Naive thymus-derived CD4-positive, alpha-beta T cell (primary cell): ENCODE results near the gene ANO9. TPM values are rescaled to one million over a fixed set of nuclear protein-coding genes. Genes with fewer than 3 reads are reported as not detected.
A peak's percentile ranks its signal among the peaks of the same experiment; 100 is the strongest.
"Not testable (repeated sequence)": the region's sequence is repeated elsewhere in the genome, so short reads cannot be mapped to it uniquely, and the experiment has no call there.

Source experiments
- ATAC-seq: fragments of 150-1000 bp; cut with Tn5 transposase; 2 replicates; pipeline ENCODE4 v1.10.0; 2021; ENCODE audit warnings: mild to moderate bottlenecking, moderate library complexity
- CTCF ChIA-PET: fragments of 350-600 bp; sonication (Branson Sonifier 250); formaldehyde crosslinking; loops from one replicate; lab custom pipeline; 2021; ENCODE audit warnings: antibody characterized with exemption; lab: Charles Lee
- POLR2A ChIA-PET: fragments of 350-600 bp; sonication (Branson Sonifier 250); formaldehyde crosslinking; loops from one replicate; lab custom pipeline; 2021; ENCODE audit warnings: antibody characterized with exemption, inconsistent platforms; lab: Charles Lee
- DNase-seq, 9 donors: peaks; one replicate each; pipeline versions ENCODE4 v3.0.0 to v3.0.0-alpha.2; 2020 to 2022; ENCODE audit warnings: mixed read lengths in 1 of 9
- H3K27ac ChIP-seq: one replicate; pipeline ENCODE4 v1.7.0; 2013; ENCODE audit warnings: mild to moderate bottlenecking, low read depth, low read length, moderate library complexity
- H3K27me3 ChIP-seq, 2 donors: one replicate each; pipeline ENCODE4 v1.7.0; 2013; ENCODE audit warnings: low read length in 2 of 2, mild to moderate bottlenecking in 2 of 2, moderate library complexity in 2 of 2; ENCODE audit not compliant: control insufficient read depth in 2 of 2, insufficient read depth in 2 of 2
- H3K36me3 ChIP-seq, 3 experiments: 1 replicate in 2 of 3; 2 replicates in 1 of 3; pipeline ENCODE4 v1.7.0; 2013; ENCODE audit warnings: low read length in 3 of 3, mild to moderate bottlenecking in 3 of 3, moderate library complexity in 1 of 3; ENCODE audit not compliant: insufficient read depth in 3 of 3, control insufficient read depth in 2 of 3
- H3K4me1 ChIP-seq, 2 donors: one replicate each; pipeline ENCODE4 v1.7.0; 2013; ENCODE audit warnings: low read length in 2 of 2, mild to moderate bottlenecking in 2 of 2, moderate library complexity in 1 of 2; ENCODE audit not compliant: control insufficient read depth in 2 of 2, insufficient read depth in 2 of 2
- H3K4me3 ChIP-seq: 2 replicates; pipeline ENCODE4 v1.7.0; 2013; ENCODE audit warnings: mild to moderate bottlenecking, low read length
- H3K9me3 ChIP-seq, 3 experiments: 1 replicate in 2 of 3; 2 replicates in 1 of 3; pipeline ENCODE4 v1.7.0; 2013; ENCODE audit warnings: low read length in 3 of 3; ENCODE audit not compliant: control insufficient read depth in 2 of 3
- H3K27ac Mint-ChIP-seq, 9 donors: one replicate each; pipeline ENCODE4 v1.8.0; 2020 to 2022; ENCODE audit warnings: mixed read lengths in 9 of 9, mild to moderate bottlenecking in 8 of 9, moderate library complexity in 5 of 9, inconsistent platforms in 2 of 9
- H3K27me3 Mint-ChIP-seq, 5 donors: one replicate each; pipeline ENCODE4 v1.8.0; 2021 to 2022; ENCODE audit warnings: mixed read lengths in 5 of 5, mild to moderate bottlenecking in 1 of 5
- H3K36me3 Mint-ChIP-seq, 5 donors: one replicate each; pipeline ENCODE4 v1.8.0; 2020 to 2022; ENCODE audit warnings: mixed read lengths in 5 of 5, mild to moderate bottlenecking in 3 of 5, inconsistent platforms in 1 of 5
- H3K4me1 Mint-ChIP-seq, 7 donors: one replicate each; pipeline ENCODE4 v1.8.0; 2020 to 2022; ENCODE audit warnings: mixed read lengths in 7 of 7, mild to moderate bottlenecking in 3 of 7, inconsistent platforms in 1 of 7
- H3K4me3 Mint-ChIP-seq, 10 donors: one replicate each; pipeline ENCODE4 v1.8.0; 2020 to 2022; ENCODE audit warnings: mild to moderate bottlenecking in 10 of 10, mixed read lengths in 10 of 10, moderate library complexity in 6 of 10, inconsistent platforms in 2 of 10
- H3K9me3 Mint-ChIP-seq, 11 donors: one replicate each; pipeline ENCODE4 v1.8.0; 2020 to 2022; ENCODE audit warnings: mixed read lengths in 11 of 11, mild to moderate bottlenecking in 4 of 11, inconsistent platforms in 1 of 11, moderate library complexity in 1 of 11
- intact Hi-C, 2 donors: fragments of 100-400 bp; cut with micrococcal nuclease; formaldehyde crosslinking; loops; one replicate each; pipeline ENCODE4 v1.15.1; 2023
- polyA plus RNA-seq, 2 donors: library from polyadenylated mRNA; unstranded; fragments of 300-500 nt; fragmentation: Illumina TruSeq; gene quantifications; one replicate each; pipeline ENCODE4 v1.2.3, GENCODE V29; 2021
- total RNA-seq, 6 experiments: library from RNA in 5 of 6; stranded (reverse) in 5 of 6; gene quantifications; 1 replicate in 5 of 6; 2 replicates in 1 of 6; pipeline ENCODE4 v1.2.3 and lab custom pipeline; 2021 to 2026

ANO9 gene
- total and polyA plus RNA-seq, 7 experiments from 2014 or later = 9.0 to 107 (median 92.2) TPM

GRCh38 chr11:472816-473215, 31.0 kb upstream of the ANO9 start:
- no peaks in the 10 kb centered on the region for H3K4me1 ChIP-seq
- H3K27ac ChIP-seq = no peak overlapping the region
- no peaks in the 10 kb centered on the region for H3K27me3 ChIP-seq
- H3K4me3 Mint-ChIP-seq = no peak overlapping the region
- no peaks in the 10 kb centered on the region for H3K27me3 Mint-ChIP-seq
- DNase-seq = no peak
- no peaks in the 10 kb centered on the region for H3K9me3 Mint-ChIP-seq
- intact Hi-C loops = no loop called here
- H3K27ac Mint-ChIP-seq = no peak overlapping the region
- H3K36me3 Mint-ChIP-seq = peaks cover 0 to 7% (median 0%) of the 10 kb centered on the region in 5 donors
- no peak overlapping the region for H3K4me3 ChIP-seq
- no peak for ATAC-seq
- ChIA-PET CTCF (no interaction called here), POLR2A (no interaction called here)
- peaks cover 0 to 6% (median 0%) of the 10 kb centered on the region in 7 donors for H3K4me1 Mint-ChIP-seq
- H3K9me3 ChIP-seq = no peaks in the 10 kb centered on the region
- H3K36me3 ChIP-seq = no peaks in the 10 kb centered on the region

GRCh38 chr11:472272-472671, 30.5 kb upstream of the ANO9 start:
- Mint-ChIP-seq H3K27me3 (no peaks in the 10 kb centered on the region), H3K9me3 (no peaks in the 10 kb centered on the region), H3K36me3 (peaks cover 0 to 7% (median 0%) of the 10 kb centered on the region in 5 donors), H3K4me1 (peaks cover 0 to 6% (median 0%) of the 10 kb centered on the region in 7 donors), H3K27ac (no peak overlapping the region), H3K4me3 (no peak overlapping the region)
- CTCF ChIA-PET = no interaction called here
- intact Hi-C loops = no loop called here
- Histone ChIP-seq H3K9me3 (no peaks in the 10 kb centered on the region), H3K4me3 (no peak overlapping the region), H3K36me3 (no peaks in the 10 kb centered on the region), H3K27me3 (no peaks in the 10 kb centered on the region), H3K4me1 (no peaks in the 10 kb centered on the region), H3K27ac (no peak overlapping the region)
- DNase-seq = no peak
- POLR2A ChIA-PET = no interaction called here
- ATAC-seq = no peak

GRCh38 chr11:471468-472145, 29.8 kb upstream of the ANO9 start:
- Mint-ChIP-seq H3K4me1 (peaks cover 0 to 6% (median 0%) of the 10 kb centered on the region in 7 donors), H3K27ac (no peak overlapping the region), H3K36me3 (peaks cover 0 to 4% (median 0%) of the 10 kb centered on the region in 5 donors), H3K27me3 (no peaks in the 10 kb centered on the region), H3K4me3 (no peak overlapping the region), H3K9me3 (no peaks in the 10 kb centered on the region)
- H3K36me3 ChIP-seq = no peaks in the 10 kb centered on the region
- H3K27ac ChIP-seq = no peak overlapping the region
- H3K4me1 ChIP-seq = no peaks in the 10 kb centered on the region
- no peaks in the 10 kb centered on the region for H3K27me3 ChIP-seq
- intact Hi-C loops = no loop called here
- DNase-seq (no peak), ATAC-seq (no peak)
- CTCF ChIA-PET = no interaction called here
- H3K4me3 ChIP-seq = no peak overlapping the region
- no peaks in the 10 kb centered on the region for H3K9me3 ChIP-seq
- POLR2A ChIA-PET = interaction anchor here (1.1 kb wide), 1 partner anchor 15 kb away, joined by 3 read pairs; no protein-coding TSS in a partner anchor

GRCh38 chr11:469684-470560, 28.1 kb upstream of the ANO9 start:
- H3K9me3 ChIP-seq = no peaks in the 10 kb centered on the region
- no peaks in the 10 kb centered on the region for H3K4me1 ChIP-seq
- Mint-ChIP-seq H3K4me1 (peaks cover 0 to 6% (median 0%) of the 10 kb centered on the region in 7 donors), H3K4me3 (peak overlapping the region in 1 of 10 donors; percentile 6), H3K27me3 (no peaks in the 10 kb centered on the region), H3K27ac (no peak overlapping the region), H3K9me3 (no peaks in the 10 kb centered on the region), H3K36me3 (peaks cover 0 to 4% (median 0%) of the 10 kb centered on the region in 5 donors)
- POLR2A ChIA-PET = interaction anchor here (0.7 to 1.1 kb wide), 2 partner anchors 13 to 111 kb away, joined by 3 read pairs; no protein-coding TSS in a partner anchor
- no peak for ATAC-seq
- intact Hi-C loops = no loop called here
- no peak for DNase-seq
- CTCF ChIA-PET = no interaction called here
- no peak overlapping the region for H3K27ac ChIP-seq
- no peak overlapping the region for H3K4me3 ChIP-seq
- no peaks in the 10 kb centered on the region for H3K27me3 ChIP-seq
- no peaks in the 10 kb centered on the region for H3K36me3 ChIP-seq

- not testable (repeated sequence) for H3K36me3 Mint-ChIP-seq, H3K27ac Mint-ChIP-seq
Measured at GRCh38 chr11:469026-469683, 27.3 kb upstream of the ANO9 start.

GRCh38 chr11:468493-468892, 26.7 kb upstream of the ANO9 start:
- ATAC-seq = no peak
- Mint-ChIP-seq H3K4me3 (no peak overlapping the region), H3K27me3 (no peaks in the 10 kb centered on the region), H3K36me3 (peaks cover 0 to 4% (median 0%) of the 10 kb centered on the region in 5 donors), H3K9me3 (no peaks in the 10 kb centered on the region), H3K27ac (no peak overlapping the region), H3K4me1 (peaks cover 0 to 6% (median 0%) of the 10 kb centered on the region in 7 donors)
- no peak for DNase-seq
- Histone ChIP-seq H3K4me1 (no peaks in the 10 kb centered on the region), H3K27me3 (no peaks in the 10 kb centered on the region), H3K9me3 (no peaks in the 10 kb centered on the region), H3K36me3 (no peaks in the 10 kb centered on the region), H3K27ac (no peak overlapping the region), H3K4me3 (no peak overlapping the region)
- POLR2A ChIA-PET = no interaction called here
- CTCF ChIA-PET = no interaction called here
- intact Hi-C loops = no loop called here

More at GRCh38 chr11:469026-469683, 27.3 kb upstream of the ANO9 start:
- intact Hi-C loops, H3K27me3 Mint-ChIP-seq, H3K9me3 Mint-ChIP-seq, DNase-seq, CTCF ChIA-PET, H3K9me3 ChIP-seq, H3K4me1 ChIP-seq, H3K36me3 ChIP-seq, H3K4me1 Mint-ChIP-seq, H3K27me3 ChIP-seq, H3K4me3 ChIP-seq, ATAC-seq, H3K27ac ChIP-seq, POLR2A ChIA-PET, H3K4me3 Mint-ChIP-seq: not testable (repeated sequence)
